DND-41 (cell line): ENCODE results near the gene NSDHL.
A peak's percentile ranks its signal among the peaks of the same experiment; 100 is the strongest.

Source experiments
- ATAC-seq: fragments of 200-7000 bp; cut with Tn5 transposase; 3 replicates; pipeline ENCODE4 v1.9.1; 2021; ENCODE audit warnings: low read depth; ENCODE audit not compliant: insufficient read depth
- DNase-seq: peaks from one replicate; pipeline ENCODE4 v3.0.0-alpha.2; 2020
- H2AFZ ChIP-seq: 2 replicates; pipeline ENCODE4 v1.6.0; 2012; ENCODE audit warnings: low read depth, low read length
- H3K27ac ChIP-seq: 2 replicates; pipeline ENCODE4 v1.5.1; 2012; ENCODE audit warnings: low read length, inconsistent platforms
- H3K27me3 ChIP-seq: fragments of 200-600 bp; sonication (generic); 2 replicates; pipeline ENCODE4 v1.6.0; 2012; ENCODE audit warnings: low read length, mild to moderate bottlenecking, inconsistent platforms; ENCODE audit not compliant: insufficient read depth, poor library complexity
- H3K36me3 ChIP-seq: 2 replicates; pipeline ENCODE4 v1.5.1; 2012; ENCODE audit warnings: low read length, inconsistent platforms; ENCODE audit not compliant: insufficient read depth
- H3K4me1 ChIP-seq: 2 replicates; pipeline ENCODE4 v1.5.1; 2012; ENCODE audit warnings: mild to moderate bottlenecking, low read length; ENCODE audit not compliant: insufficient read depth
- H3K4me2 ChIP-seq: 2 replicates; pipeline ENCODE4 v1.6.0; 2012; ENCODE audit warnings: mild to moderate bottlenecking, moderate library complexity, low read length, inconsistent platforms; ENCODE audit not compliant: insufficient read depth
- H3K4me3 ChIP-seq, 2 experiments: fragments of 200-600 bp in 1 of 2; shearing (Covaris generic) in 1 of 2; 2 replicates each; pipeline ENCODE4 v1.5.1; 2012 to 2016; ENCODE audit warnings: inconsistent platforms in 2 of 2, low read length in 2 of 2, mild to moderate bottlenecking in 2 of 2, low read depth in 1 of 2, moderate library complexity in 1 of 2
- H3K79me2 ChIP-seq: 2 replicates; pipeline ENCODE4 v1.6.0; 2012; ENCODE audit warnings: low read length, inconsistent platforms; ENCODE audit not compliant: insufficient read depth
- H3K9ac ChIP-seq: 2 replicates; pipeline ENCODE4 v1.6.0; 2012; ENCODE audit warnings: low read depth, mild to moderate bottlenecking, inconsistent platforms, low read length, moderate library complexity
- H3K9me3 ChIP-seq: 2 replicates; pipeline ENCODE4 v1.5.1; 2012; ENCODE audit warnings: low read length, moderate library complexity, mild to moderate bottlenecking, inconsistent platforms; ENCODE audit not compliant: insufficient read depth, severe bottlenecking
- H4K20me1 ChIP-seq: 2 replicates; pipeline ENCODE4 v1.6.0; 2012; ENCODE audit warnings: low read length; ENCODE audit not compliant: insufficient read depth
- CTCF ChIP-seq: IDR thresholded peaks from 2 replicates; pipeline ENCODE4 v1.5.1; 2012; ENCODE audit warnings: borderline replicate concordance, low read length, moderate library complexity, mild to moderate bottlenecking; ENCODE audit not compliant: poor library complexity, severe bottlenecking; ENCODE audit errors: extremely low read depth
- EZH2 ChIP-seq: IDR thresholded peaks from 3 replicates; pipeline ENCODE4 v1.6.1; 2012; ENCODE audit warnings: borderline replicate concordance, low read depth, mild to moderate bottlenecking, moderate library complexity, low read length, inconsistent platforms; ENCODE audit not compliant: severe bottlenecking

The NSDHL gene

GRCh38 chrX:152818356-152818755 is 12.5 kb upstream of the NSDHL start:
- Histone ChIP-seq H3K27ac (no peak overlapping the region), H4K20me1 (no peaks in the 10 kb centered on the region), H3K4me1 (no peaks in the 10 kb centered on the region), H3K4me2 (no peak overlapping the region), H3K9ac (no peak overlapping the region), H3K27me3 (no peaks in the 10 kb centered on the region), H3K79me2 (no peaks in the 10 kb centered on the region), H2AFZ (no peak overlapping the region), H3K9me3 (no peaks in the 10 kb centered on the region), H3K36me3 (no peaks in the 10 kb centered on the region), H3K4me3 (no peak overlapping the region)
- ATAC-seq (no peak), DNase-seq (no peak)
- TF ChIP-seq EZH2 = no peak
- no peak for TF ChIP-seq CTCF

GRCh38 chrX:152819266-152819665 is 11.6 kb upstream of the NSDHL start:
- no peak overlapping the region for H3K27ac ChIP-seq
- no peaks in the 10 kb centered on the region for H3K36me3 ChIP-seq
- TF ChIP-seq EZH2 = no peak
- TF ChIP-seq CTCF = no peak
- ATAC-seq (no peak), DNase-seq (no peak)
- no peaks in the 10 kb centered on the region for H4K20me1 ChIP-seq
- H3K9ac ChIP-seq = no peak overlapping the region
- no peak overlapping the region for H3K4me2 ChIP-seq
- no peaks in the 10 kb centered on the region for H3K27me3 ChIP-seq
- no peak overlapping the region for H3K4me3 ChIP-seq
- H3K9me3 ChIP-seq = no peaks in the 10 kb centered on the region
- no peak overlapping the region for H2AFZ ChIP-seq
- no peaks in the 10 kb centered on the region for H3K79me2 ChIP-seq
- H3K4me1 ChIP-seq = no peaks in the 10 kb centered on the region

DNA sequence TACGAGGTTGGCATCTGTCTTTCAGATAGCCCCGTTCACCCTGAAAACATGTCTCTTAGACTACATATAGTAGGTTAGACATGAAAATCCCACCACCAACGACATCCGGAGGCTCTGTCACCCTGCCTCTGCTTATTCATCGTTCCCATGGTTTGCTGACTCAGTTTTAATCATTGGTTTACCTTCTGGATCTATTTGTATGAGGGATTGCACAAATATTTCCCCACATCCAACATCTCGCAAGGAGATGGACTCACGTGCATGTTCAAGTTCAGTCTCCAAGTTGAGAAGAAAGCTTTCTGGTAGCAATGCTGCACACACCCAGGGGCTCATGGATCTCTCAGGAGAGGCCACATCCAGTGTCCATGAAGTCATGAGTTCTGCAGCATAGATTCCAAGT is 11.1 kb upstream of the NSDHL start:
- no peak for TF ChIP-seq EZH2
- no peak for DNase-seq
- no peaks in the 10 kb centered on the region for H3K79me2 ChIP-seq
- no peaks in the 10 kb centered on the region for H3K9me3 ChIP-seq
- no peak overlapping the region for H3K27ac ChIP-seq
- H3K9ac ChIP-seq = no peak overlapping the region
- no peak overlapping the region for H3K4me2 ChIP-seq
- no peak overlapping the region for H2AFZ ChIP-seq
- H4K20me1 ChIP-seq = no peaks in the 10 kb centered on the region
- H3K27me3 ChIP-seq = no peaks in the 10 kb centered on the region
- H3K4me1 ChIP-seq = no peaks in the 10 kb centered on the region
- no peak overlapping the region for H3K4me3 ChIP-seq
- H3K36me3 ChIP-seq = no peaks in the 10 kb centered on the region
- no peak for ATAC-seq

DNA sequence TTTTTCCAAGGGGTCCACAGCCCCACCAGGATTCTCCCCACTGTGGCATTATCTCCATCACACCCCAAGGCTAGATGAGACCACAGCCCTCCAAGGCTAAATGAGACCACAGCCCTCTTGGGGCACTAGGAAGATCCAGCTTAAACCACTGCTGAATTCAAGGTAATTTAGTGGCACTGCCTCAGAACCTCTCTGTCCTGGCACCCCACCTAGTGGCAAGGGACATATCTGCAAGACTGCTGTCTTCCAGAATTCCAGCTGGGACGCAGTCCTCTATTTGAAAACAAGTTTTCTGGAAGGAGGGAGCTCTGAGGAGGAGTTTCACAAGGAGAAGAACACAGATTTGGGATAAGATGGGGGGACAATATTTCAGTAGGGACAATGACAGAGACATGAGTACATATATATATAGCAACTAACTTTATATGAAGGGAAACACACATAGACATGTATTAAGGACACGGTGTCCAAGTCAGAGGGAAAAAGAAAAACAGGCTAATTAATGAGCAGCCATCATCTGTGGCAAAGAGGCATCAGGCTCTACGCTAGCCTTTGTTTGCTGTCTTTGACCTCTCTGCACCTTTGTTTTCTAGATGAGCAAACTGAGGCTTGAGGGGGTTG is 9.6 kb upstream of the NSDHL start:
- peak; percentile 31 for DNase-seq
- no peaks in the 10 kb centered on the region for H3K79me2 ChIP-seq
- peak; percentile 50; the same call in 1 of the 3 replicates for ATAC-seq
- H3K4me1 ChIP-seq = no peaks in the 10 kb centered on the region
- no peaks in the 10 kb centered on the region for H3K36me3 ChIP-seq
- TF ChIP-seq EZH2 (no peak), CTCF (peak; percentile 61)
- H4K20me1 ChIP-seq = no peaks in the 10 kb centered on the region
- H2AFZ ChIP-seq = no peak overlapping the region
- H3K9ac ChIP-seq = no peak overlapping the region
- no peaks in the 10 kb centered on the region for H3K9me3 ChIP-seq
- H3K4me2 ChIP-seq = no peak overlapping the region
- no peaks in the 10 kb centered on the region for H3K27me3 ChIP-seq
- H3K27ac ChIP-seq = no peak overlapping the region
- no peak overlapping the region for H3K4me3 ChIP-seq
